NCI-H2081 (cell line): ENCODE data around the gene SMPD2.

Source experiments
- DNase-seq, 2 experiments: peaks; one replicate each; lab custom pipeline; 2025; lab: John Stamatoyannopoulos, UW

Gene SMPD2

DNA sequence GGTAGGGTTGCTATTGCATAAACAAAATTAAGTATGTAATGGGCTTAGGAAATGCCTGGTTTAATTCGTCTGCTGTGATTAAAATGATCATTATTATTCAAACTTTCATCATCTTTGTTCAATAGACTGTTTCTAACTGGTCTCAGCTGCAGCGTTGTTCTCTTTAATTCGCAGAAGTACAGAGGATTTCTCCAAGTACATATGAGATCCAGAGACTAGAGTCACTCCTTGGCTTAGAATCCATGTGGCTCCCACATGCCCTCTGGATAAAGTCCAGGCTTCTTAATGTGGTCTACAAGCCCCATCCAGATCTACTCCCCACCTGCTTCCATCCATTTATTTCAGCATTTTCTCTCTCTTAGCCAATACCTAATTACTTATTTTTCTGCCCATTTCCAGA is 43.6 kb downstream of the SMPD2 start:
- DNase-seq: no peak

DNA sequence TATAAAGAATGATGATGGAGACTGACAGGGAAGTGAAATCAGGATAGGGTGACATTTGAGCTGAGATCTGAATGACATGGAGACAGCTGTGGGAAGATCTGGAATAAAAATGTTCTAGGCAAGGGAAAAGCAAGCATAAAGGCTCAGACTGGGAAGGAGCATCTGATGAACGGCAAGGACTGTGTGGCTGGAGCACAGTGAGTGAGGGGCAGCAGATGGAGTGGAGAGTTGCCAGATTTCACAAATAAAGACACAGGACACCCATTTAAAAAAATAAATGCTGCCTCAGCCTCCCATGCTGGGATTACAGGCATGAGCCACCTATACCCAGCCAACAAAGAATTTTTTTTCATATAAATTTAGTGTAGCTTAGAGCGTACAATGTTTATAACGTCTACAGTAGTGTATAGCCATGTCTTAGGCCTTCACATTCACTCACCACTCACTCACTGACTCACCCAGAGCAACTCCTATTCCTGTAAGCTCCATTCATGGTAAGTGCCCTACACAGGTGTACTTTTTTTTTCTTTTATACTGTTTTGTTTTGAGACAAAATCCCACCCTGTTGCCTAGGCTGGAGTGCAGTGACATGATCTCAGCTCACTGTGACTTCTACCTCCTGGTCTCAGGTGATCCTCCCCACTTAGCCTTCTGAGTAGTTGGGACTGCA is 44.9 kb downstream of the SMPD2 start:
- DNase-seq: no peak

DNA sequence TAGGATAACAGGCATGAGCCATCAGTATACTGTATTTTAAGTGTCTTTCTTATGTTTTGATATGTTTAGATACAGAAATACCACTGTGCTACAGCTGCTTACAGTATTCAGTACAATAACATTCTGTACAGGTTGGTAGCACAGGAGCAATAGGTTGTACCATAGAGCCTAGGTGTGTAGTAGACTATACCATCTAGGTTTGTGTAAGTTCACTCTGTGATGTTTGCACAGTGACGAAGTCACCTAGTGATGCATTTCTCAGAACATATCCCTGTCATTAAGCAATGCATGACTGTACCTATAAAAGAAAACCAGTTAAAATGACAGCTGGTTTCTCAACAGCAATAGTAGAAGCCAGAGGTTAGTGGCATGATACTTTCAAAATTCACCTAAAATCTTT is 45.5 kb downstream of the SMPD2 start:
- no peak for DNase-seq

DNA sequence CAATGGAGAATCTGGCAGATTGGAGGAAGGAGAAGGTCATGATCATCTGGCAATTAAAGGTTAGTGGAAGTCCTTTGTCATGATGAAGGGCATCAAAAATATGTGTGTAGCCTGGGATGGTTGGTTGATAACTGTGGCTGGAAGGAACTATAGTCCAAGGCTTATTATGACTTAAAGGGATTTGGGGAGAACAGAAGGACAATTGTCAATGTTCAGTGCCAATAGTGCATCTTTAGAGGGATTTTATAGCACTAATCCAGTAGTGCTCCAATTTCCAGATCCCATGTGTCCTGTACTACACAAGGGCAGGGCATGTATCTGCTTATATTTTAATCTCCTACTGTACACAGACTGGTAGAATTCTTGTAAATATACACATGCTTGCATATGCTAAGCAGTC is 47.5 kb downstream of the SMPD2 start:
- no peak for DNase-seq

DNA sequence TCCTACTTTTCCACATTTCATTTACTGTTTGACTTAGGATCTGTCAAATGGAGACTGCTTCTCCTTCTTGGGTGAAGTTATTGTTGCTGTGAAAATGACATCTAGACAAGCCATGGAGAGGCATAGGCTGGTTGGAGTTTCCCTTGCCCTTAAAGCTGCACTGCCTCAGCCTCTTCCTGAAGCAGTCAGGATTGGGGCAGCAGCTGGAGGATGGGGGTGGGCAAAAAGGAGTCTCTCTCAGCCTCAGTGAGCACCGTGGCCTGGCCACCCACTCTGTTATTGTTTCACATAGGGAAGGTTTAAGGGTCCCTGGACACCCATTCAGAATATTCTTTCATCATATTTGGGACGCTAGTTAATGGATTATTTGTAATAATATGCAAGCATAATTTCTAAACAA is 50.2 kb downstream of the SMPD2 start:
- no peak for DNase-seq

DNA sequence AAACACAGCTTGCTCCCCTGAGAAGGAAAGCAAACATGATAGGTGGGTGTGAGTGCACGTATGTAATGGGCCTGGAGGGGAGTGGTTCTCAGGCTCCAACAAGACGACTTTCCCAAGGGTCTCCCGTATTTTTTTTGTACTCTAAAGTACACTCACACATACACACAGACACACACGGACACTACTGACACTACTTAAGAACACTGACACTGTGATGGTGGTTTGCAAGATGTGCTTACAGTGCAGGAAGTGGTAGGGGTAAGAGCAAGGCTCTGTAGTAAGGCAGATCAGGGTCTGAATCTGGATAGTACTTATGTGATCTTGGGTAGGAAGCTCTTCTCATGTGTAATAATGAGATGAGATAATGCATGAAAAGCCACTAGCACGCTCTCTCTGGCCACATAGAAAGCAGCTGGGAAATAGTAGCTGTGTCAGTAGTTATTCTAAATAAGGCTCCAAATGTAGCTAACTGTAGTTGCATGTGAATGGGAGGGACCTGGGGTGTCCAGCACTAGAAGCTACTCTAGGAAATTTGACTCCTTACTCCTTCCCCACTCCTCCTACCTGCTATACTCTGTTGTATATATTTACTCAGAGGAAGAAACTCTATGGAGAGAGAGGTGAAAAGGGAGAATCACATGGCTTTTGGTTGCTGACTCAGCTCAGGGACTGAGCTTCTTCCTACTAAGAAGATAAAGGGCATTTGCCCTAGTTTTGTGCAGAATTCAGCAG is 50.8 kb downstream of the SMPD2 start:
- DNase-seq: no peak
